ENCODE results near the gene NELL1. TPM values are rescaled to one million over a fixed set of nuclear protein-coding genes. Genes with fewer than 3 reads are reported as not detected.

NELL1 gene
- total RNA-seq, 1 experiment from 2014 or later: 0.22 TPM

GRCh38 chr11:21133244-21133643, 463.9 kb downstream of the NELL1 start:
- H3T11ph ChIP-seq (ENCODE audit: low read length): no peak overlapping the region
- no peak overlapping the region for H2BK5ac ChIP-seq (ENCODE audit: insufficient read length, low read length)
- no peak overlapping the region for H3K27ac ChIP-seq (ENCODE audit: insufficient read length, low read depth, low read length)
- H3K27ac Mint-ChIP-seq: no peak overlapping the region
- H2AK5ac ChIP-seq (ENCODE audit: insufficient read length, low read length): no peak overlapping the region
- H3K9ac ChIP-seq (ENCODE audit: extremely low read depth, insufficient read length, low read length): no peak overlapping the region
- no peak overlapping the region for H2BK120ac ChIP-seq (ENCODE audit: low read depth, low read length, poor library complexity, severe bottlenecking)
- H3K27me3 ChIP-seq (ENCODE audit: insufficient read depth, low read length): no peaks in the 10 kb centered on the region
- H3K4me1 ChIP-seq (ENCODE audit: insufficient read depth, low read length): no peaks in the 10 kb centered on the region
- no peak for TF ChIP-seq CTCF (conservative IDR thresholded peaks at IDR 0.05)
- no peaks in the 10 kb centered on the region for H3K9me3 Mint-ChIP-seq
- H2AFZ ChIP-seq (ENCODE audit: low read length): no peak overlapping the region
- H3K79me1 ChIP-seq (ENCODE audit: insufficient read depth, low read depth, low read length, poor library complexity, severe bottlenecking): no peaks in the 10 kb centered on the region
- no peak overlapping the region for H3K23ac ChIP-seq (ENCODE audit: insufficient read length, low read depth, low read length)
- H3K18ac ChIP-seq (ENCODE audit: insufficient read length, low read depth, low read length): no peak overlapping the region
- H3K4me3 Mint-ChIP-seq: no peak overlapping the region
- no peak overlapping the region for H2BK15ac ChIP-seq (ENCODE audit: low read depth, low read length)
- H3K23me2 ChIP-seq (ENCODE audit: insufficient read length, low read depth, low read length, poor library complexity, severe bottlenecking): no peaks in the 10 kb centered on the region
- no peaks in the 10 kb centered on the region; a peak in 1 of 7 replicates for H3K36me3 Mint-ChIP-seq (ENCODE audit: insufficient read depth in 1 of 3, low read depth in 3 of 3)
- H2BK12ac ChIP-seq (ENCODE audit: insufficient read length, low read depth, low read length): no peak overlapping the region
- H3K4ac ChIP-seq (ENCODE audit: low read depth, low read length): no peak overlapping the region
- no peak overlapping the region for H3K56ac ChIP-seq (ENCODE audit: insufficient read length, low read depth, low read length)
- DNase-seq: no peak
- no peak overlapping the region for H3K4me2 ChIP-seq (ENCODE audit: insufficient read depth, insufficient read length, low read length)
- H3K79me2 ChIP-seq (ENCODE audit: insufficient read depth, low read length): no peaks in the 10 kb centered on the region
- H3K9me3 ChIP-seq (ENCODE audit: control insufficient read depth, low read depth, low read length): no peaks in the 10 kb centered on the region
- no CpG with 5 or more reads among the region's 2 CpGs for WGBS (ENCODE audit: extremely low coverage, insufficient read length, low lambda C conversion rate)
- no peak overlapping the region for H2BK20ac ChIP-seq (ENCODE audit: low read depth, low read length, poor library complexity, severe bottlenecking)
- no peak overlapping the region for H3K14ac ChIP-seq (ENCODE audit: insufficient read depth, low read length)
- H3K4me1 Mint-ChIP-seq: no peaks in the 10 kb centered on the region
- no peaks in the 10 kb centered on the region for H3K27me3 Mint-ChIP-seq (ENCODE audit: low read depth)
- H4K8ac ChIP-seq (replicated peaks; ENCODE audit: insufficient read length, low read depth, low read length): no peak overlapping the region
- no peaks in the 10 kb centered on the region for H4K20me1 ChIP-seq (ENCODE audit: control insufficient read depth, insufficient read depth, insufficient read length)
- H4K91ac ChIP-seq (ENCODE audit: insufficient read length, low read depth, low read length): no peak overlapping the region
- no peak overlapping the region for H4K5ac ChIP-seq (ENCODE audit: insufficient read length, low read depth, low read length)

Data from H9 (cell line).